GM12865 (cell line): Measurements from ENCODE around the gene VGLL4.
A peak's percentile ranks its signal among the peaks of the same experiment; 100 is the strongest.

ENCODE experiments used
- DNase-seq: peaks from one replicate; pipeline ENCODE4 v3.0.0; 2010; ENCODE audit warnings: low read depth
- H3K4me3 ChIP-seq: 2 replicates; pipeline ENCODE4 v1.5.1; 2011; ENCODE audit warnings: mild to moderate bottlenecking, low read depth, low read length, control low read depth
- CTCF ChIP-seq: IDR thresholded peaks from 2 replicates; pipeline ENCODE4 v1.5.1; 2011; ENCODE audit warnings: low read length, control low read depth, low read depth, inconsistent platforms; ENCODE audit not compliant: insufficient read depth; ENCODE audit errors: missing control alignments

The VGLL4 gene

GRCh38 chr3:11661052-11661656, 17.4 kb upstream of the VGLL4 start:
- no peak for TF ChIP-seq CTCF
- no peak for DNase-seq
- no peak overlapping the region for H3K4me3 ChIP-seq

GRCh38 chr3:11660242-11660641, 16.5 kb upstream of the VGLL4 start:
- TF ChIP-seq CTCF = no peak
- no peak overlapping the region for H3K4me3 ChIP-seq

GRCh38 chr3:11658180-11658579, 14.5 kb upstream of the VGLL4 start:
- TF ChIP-seq CTCF = no peak
- DNase-seq = no peak
- H3K4me3 ChIP-seq = no peak overlapping the region

More at GRCh38 chr3:11660242-11660641, 16.5 kb upstream of the VGLL4 start:
- no peak for DNase-seq

GRCh38 chr3:11655196-11655928, 11.6 kb upstream of the VGLL4 start:
- peak; percentile 38 for TF ChIP-seq CTCF
- DNase-seq = peak; percentile 28
- no peak overlapping the region for H3K4me3 ChIP-seq

GRCh38 chr3:11654166-11654565, 10.5 kb upstream of the VGLL4 start:
- H3K4me3 ChIP-seq = no peak overlapping the region
- no peak for TF ChIP-seq CTCF
- no peak for DNase-seq

GRCh38 chr3:11653298-11654055, 9.8 kb upstream of the VGLL4 start:
- TF ChIP-seq CTCF = no peak
- DNase-seq = no peak
- no peak overlapping the region for H3K4me3 ChIP-seq
